Activated CD4-positive, CD25-positive, alpha-beta regulatory T cell (primary cell): ENCODE results near the gene CDA.
"Not testable (repeated sequence)": the region's sequence is repeated elsewhere in the genome, so short reads cannot be mapped to it uniquely, and the experiment has no call there.

Experiments
- DNase-seq, 4 experiments: peaks; one replicate each; lab custom pipeline; 2025; lab: John Stamatoyannopoulos, UW

The CDA gene

DNA sequence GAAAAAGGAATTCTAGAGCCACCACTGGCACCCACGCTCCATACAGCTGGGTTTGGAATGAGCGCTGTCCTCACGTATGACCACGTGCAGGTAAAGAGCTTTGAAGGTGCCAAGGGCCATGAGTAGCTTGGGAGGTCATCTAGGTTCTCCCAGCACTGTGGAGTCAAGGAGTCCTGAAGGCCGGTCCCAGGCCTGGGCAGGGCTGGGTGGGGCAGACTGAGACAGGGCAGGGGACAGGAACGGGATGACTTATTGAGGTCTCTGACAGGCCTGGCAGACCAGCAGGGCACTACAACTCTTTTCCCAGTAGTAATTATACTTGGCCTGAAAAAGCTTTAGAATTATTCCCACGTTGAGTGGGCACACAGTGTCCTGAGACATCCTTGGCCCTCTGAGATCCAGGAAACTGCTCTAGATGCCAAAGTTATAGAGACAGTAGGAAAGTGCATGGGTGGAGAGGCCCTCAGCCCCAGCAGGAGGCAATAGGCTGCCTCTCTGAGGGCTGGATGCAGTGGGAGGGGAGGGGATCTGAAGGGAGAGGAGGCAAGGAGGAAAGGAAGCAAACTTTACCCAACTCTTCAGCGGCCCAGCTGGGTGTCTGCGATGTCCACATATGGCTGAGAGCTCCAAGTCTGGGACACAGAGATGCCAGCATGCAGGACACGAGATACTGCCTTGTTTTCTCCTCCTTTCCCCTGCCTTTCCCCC is 1.8 kb upstream of the CDA start:
- no peak for DNase-seq

DNA sequence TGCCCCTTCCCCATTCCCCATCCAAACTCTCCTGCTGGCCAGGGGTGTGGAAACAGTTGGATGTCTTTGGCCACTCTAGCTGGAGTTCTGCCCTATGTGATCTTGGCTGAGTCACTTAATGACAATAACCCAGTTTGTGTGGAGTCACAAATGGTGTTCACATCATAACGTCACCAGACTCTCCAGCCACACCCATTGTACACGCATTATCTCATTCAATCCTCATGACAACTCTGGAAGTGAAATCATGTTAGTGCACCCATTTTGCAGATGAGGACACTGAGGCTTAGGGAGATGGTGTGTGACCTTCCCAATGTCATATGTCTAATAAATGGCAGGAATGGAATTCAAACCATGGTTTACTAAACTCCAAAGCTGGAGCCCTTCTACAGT is 1.2 kb upstream of the CDA start:
- DNase-seq: no peak

DNA sequence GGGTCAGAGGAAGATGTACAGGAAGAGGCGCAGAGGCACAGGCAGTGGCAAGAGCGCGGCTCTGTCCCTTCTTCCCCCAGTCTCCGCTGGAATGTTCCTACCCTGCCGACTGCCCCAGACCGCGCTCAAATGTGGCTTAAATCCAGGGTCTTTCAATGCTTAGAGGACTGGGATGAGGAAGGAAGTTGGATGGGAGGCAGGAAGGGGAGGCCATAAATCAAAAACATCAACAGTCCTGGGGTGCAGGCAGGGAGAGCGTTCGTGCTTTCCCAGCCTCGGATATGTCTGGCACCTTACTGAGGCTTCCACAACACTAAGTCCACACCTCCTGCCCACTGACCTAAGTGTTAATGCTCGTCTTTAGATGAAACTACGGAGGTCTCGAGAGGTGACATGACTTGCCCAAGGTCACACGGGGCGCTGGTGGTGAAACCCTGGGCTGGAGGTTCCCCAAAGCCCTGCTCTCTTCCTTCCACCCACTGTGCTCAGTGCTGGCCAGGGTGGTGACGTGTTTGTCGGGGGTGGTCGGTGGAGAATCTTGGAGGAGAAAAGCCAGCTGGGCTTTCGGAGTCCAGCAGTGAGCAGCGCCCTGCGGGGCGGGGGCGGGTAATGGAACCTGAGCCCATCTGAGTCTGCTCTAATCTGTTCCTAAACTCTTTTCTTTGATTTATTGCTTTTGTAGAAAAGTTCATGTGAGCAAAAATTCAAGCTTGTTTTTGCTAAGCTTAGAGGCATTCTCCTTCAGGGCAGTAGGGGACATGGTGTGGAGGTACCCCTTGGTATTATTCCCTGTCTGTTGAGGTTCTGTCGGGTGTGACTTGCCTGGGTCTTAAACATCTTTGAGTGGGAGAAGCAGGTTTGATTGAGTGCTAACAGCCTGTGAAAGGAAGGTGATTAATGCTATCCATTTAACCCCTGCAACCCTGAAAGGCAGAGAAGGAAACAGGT is 708 bp downstream of the CDA start:
- no peak for DNase-seq

DNA sequence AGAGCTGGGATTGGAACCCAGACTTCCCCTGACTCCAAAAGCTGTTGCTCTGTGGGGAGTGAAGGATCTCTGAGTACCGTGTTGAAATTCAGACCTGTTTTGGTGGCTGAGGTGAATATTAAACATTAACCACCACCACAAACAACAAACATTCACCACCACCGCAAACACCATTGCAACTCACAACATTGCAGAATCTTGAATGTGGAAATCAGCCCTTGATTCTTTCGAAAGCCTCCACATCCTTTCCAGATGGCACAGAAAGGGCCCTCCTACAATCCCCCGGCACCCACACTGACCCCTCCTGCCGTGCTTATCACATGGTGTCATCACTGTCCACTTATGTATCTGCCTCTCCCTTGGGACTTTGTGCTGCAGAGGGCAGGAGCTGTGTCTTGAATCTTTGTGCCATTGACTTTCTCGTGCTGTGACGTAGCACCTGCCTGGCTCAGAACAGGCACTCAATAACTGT is 1.4 kb downstream of the CDA start:
- no peak for DNase-seq

DNA sequence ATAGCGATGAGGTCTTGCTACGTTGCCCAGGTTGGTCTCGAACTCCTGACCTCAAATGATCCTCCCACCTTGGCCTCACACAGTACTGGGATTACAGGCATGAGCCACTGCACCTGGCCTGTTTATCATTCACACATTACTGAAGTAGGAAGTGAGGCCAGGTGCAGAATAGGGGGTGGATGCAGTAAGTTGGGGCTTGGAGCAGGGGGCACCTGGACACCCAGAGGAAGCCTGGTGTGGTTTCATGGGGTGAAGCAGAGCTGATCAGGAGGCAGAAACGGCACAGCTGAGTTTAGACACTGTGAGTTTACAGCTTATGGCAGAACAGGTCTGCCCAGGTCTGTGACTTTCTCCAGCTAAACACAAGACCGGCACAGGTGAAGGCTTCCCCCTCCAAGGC is 4.9 kb downstream of the CDA start:
- DNase-seq: no peak

DNA sequence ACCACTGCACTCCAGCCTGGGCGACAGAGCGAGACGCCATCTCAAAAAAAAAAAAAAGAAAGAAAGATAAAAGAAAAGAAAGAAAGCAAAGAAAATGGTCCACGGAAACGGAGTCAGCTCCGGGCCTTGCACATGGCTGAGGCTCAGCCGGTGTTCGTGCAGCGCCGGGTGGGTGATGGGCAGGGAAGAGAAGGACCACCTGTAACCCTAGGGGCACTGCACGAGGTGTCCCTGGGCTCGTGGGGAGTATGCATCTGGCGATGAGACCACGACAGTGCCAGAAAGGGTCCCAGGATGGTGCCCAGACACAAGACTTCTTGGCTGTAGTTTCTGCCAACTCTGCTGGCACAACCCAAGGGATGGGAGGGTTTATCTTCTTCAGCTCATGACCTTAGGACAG is 5.8 kb downstream of the CDA start:
- DNase-seq: no peak

DNA sequence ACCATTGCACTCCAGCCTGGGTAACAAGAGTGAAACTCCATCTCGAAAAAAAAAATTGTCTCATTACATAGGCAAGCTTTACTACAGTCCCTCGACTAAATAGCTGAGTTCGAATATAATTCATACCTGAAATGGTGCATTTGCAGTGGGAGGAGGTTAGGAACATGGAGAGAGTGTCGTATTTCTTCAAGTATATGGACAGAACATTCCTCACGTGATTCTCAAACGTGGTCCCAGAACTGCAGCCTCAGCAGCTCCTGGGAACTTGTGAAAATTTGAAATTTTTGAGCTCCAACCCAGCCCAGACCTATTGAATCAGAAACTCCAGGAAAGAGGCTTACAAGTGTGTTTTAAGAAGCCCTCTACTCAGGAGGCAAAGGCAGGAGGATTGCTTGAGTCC is 7.2 kb downstream of the CDA start:
- DNase-seq: no peak

DNA sequence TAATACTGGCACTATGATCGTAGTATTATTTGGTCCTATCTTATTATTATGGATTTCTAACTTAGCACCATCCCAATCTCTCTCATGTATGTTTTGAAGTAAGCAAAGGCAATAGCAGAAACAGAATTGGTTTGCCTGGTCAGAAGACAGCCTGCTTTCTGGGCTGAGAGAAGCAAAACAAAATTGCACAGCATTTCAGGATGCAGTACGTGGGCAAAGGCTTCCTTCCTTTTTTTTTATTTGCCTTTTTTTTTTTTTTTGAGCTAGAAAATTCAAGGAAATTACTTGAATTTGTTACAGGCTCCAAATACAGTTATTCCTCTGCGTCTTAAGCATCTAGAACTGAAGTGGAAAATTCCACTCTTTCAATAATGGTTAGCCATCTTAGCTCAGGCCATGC is 8.8 kb downstream of the CDA start:
- no peak for DNase-seq

DNA sequence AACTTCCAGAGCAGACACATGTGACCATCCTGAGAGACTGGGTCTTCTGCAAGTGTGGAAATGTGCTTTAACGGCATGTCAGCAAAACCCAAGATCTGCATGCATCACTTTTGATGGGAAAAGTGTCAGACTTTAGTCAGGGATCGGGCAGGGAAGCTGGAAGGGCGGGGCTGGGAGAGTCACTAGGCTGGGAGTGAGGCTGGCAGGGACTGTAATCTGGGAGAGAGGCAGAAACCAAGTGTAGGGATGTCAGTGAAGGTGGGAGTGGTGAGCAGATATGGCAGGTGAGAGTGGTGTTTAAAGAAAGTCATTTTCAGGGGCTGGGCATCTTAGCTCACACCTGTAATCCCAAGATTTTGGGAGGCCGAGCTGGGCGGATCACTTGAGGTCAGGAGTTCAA is 11.3 kb downstream of the CDA start:
- no peak for DNase-seq

DNA sequence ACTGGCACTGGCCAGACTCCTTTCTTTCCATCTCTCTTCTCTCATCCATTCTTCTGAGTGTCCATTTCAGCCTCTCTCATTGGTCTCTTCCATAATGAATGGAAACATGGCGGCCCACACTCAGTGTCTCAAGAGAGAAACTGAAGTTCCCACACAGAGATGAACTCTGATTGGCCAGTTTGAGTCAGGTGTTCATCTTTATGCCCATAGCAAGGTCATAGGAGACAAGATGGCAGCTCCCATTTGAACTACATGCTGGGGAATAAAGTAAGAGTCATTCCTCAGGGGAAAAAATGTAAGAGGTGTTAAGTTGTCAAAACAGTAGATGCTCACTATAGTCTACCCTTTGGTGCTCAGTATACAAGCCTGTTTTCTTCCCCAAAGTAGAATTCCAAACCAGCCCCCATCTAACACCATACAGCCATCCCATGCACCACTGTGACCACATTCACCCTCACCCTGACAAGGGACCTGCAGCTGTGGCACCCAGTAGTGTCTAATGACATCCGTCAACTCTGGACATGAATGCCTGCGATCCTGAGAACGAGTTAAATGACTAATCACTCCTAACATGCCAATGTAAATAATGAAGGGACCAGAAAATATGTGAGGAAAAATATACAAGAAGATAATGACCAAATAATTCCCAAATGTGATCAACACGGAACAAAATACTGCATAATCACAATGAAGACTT is 12.4 kb downstream of the CDA start:
- no peak for DNase-seq

DNA sequence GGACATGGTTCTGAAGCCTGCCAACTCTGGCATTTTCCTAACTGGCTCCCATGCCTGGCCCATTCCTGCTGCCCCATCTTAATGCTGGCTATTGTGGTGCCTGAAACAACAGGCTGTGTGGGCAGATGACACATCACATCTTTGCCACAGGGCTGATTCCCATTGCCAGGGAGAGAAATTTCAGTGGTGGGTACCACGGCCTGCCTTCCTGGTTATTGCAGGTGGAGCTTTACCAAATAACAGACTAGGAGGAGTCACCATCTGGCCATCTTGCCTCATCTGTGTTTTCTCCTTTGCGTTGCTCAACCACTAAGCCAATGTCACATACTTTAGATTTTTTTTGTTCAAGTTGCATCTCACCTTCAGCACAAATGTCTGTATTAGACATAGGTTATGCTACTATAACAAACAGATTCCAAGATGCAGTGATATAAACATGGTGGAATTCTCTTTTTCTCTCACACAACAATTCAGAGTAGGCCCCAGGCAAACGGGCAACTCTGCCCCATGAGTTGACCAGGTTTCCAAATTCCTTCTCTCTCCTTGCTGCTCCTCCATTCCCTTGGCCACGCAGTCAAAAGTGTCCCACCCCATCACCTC is 14.1 kb downstream of the CDA start:
- DNase-seq: no peak

DNA sequence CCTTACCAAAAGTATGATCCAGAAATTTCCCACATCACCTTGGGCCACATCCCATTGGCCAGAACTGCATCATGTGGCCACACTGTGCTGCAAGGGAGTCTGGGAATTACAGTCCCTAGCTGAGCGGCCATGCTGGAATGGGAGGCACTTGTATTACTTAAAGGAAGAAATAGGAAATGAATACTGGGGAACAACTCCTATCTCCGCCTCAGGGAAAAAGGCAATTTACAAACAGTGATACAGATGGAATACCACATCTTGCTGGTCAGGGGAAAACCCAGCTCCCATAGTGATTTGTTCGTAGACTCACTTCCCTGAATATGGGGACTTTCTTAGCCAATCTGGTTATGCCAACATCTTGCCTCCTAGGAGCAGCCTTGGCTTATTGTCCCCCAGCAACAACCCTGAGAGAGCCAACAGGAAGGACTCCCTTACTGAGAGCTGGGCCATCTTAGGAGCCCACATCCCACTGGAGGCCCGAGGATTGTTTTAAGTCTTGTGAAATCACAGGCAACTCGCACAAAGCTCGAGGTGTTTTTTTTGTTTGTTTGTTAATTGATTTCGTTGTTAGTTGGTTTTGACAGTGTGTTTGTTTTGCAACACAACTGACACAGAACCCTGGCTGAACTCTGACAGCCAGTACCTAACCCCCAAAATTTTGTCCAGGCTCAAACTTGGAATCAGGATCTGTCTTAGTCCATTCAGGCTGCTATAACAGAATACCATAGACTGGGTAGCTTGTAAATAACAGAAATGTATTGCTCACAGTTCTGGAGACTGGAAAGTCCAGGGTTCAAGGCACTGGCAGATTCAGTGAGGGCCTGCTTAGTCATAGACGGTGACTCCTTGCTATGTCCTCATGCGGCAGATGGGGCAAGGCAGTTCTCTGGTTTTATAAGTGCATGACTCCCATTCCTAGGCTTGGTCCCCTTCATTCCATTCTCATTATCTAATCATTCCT is 14.9 kb downstream of the CDA start:
- DNase-seq: no peak

DNA sequence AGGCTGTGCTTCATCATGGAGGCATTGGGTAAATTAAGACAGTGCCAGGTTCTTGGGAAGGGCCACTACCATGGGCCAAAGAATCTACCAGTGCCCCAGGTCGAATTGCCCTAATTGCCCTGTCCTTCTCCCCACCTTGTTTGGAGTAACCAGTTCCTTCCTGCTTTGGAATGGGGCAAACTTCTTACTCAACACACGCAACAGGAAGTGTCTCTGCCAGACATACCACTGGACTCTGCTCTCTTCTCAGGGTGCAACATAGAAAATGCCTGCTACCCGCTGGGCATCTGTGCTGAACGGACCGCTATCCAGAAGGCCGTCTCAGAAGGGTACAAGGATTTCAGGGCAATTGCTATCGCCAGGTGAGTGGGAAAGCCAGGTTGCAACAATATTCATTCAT is 15.8 kb downstream of the CDA start:
- no peak for DNase-seq

DNA sequence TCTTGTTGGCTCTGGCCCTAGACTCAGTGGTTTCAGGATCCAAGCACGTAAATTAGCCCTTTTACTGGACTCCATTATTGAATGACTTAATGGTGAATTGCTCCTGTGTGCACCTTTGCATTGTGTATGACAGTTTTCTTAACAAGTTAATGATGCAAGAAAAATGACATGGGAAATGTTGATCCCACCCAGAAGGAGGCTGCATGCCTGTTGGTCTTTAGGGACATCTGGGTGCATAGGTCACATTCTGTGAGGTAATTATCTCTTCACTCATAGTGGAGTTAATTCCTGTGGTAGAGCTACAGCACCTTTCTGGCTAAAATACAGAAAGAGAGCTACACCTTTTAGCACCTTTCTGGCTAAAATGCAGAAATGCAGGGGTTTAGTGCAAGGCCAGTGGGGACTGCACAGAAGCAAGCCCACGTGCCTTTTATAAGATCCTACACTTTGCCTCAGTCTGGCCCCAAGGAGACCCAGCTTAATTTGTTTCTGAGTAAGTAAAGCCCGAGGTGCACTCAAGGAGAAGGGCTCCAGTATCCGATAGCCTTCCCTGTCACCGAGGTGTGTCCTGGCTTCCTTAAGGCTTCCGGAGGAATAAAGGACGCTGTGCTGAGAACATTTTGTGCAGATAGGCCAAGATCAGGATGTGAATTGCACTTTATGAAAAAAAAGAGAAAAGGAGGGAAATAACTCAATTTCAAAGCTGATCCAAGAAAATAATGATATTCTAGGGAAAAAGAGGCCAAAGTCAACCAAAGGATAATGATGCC is 18.1 kb downstream of the CDA start:
- DNase-seq: not testable (repeated sequence)

DNA sequence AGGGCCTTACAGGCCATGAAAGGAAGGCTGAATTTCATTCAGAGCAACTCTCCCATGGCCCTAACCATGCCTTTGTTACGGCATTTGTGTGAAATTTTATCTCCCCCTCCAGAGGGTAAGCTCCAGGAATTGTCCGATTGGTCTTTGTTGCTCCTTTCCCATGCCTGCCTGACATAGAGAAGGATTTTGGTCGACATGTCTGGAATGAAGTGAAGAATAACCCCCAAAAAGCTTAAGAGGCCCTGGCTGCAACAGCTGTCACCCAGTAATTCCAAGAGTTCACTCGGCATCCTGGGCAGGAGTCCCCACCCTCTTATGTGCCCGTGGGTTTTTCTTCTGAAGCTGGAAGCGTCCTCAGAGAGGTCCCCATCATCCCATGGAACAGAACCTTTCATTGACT is 20.6 kb downstream of the CDA start:
- DNase-seq: no peak

DNA sequence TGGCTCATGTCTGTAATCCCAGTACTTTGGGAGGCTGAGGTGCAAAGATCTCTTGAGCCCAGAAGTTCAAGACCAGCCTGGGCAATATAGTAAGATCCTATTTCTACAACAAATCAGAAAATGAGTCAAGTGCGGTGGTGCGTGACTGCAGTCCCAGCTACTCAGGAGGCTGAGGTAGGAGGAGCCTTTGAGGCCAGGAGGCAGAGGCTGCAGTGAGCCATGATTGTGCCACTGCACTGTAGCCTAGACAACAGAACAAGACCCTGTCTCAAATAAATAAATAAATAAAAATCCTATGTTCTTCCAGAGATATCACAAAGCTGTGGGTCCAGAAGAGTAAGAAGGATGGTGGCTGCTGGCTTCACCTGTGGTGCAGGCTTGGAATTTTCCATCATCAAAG is 22.1 kb downstream of the CDA start:
- DNase-seq: no peak

DNA sequence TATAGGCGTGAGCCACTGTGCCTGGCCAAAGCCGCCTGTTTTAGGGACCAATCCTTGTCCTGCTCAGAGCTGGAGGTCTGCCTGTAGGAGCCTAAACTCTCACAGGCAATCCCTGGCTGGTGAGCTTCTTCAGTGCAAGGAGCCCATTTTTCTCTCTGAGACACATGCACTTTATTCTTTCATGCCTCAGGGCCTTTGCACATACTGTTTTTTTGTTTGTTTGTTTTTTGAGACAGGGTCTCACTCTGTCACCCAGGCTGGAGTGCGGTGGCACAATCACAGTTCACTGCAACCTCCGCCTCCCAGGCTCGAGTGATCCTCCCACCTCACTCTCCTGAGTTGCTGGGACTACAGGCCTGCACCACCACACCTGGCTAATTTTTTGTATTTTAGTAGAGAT is 22.8 kb downstream of the CDA start:
- DNase-seq: no peak

DNA sequence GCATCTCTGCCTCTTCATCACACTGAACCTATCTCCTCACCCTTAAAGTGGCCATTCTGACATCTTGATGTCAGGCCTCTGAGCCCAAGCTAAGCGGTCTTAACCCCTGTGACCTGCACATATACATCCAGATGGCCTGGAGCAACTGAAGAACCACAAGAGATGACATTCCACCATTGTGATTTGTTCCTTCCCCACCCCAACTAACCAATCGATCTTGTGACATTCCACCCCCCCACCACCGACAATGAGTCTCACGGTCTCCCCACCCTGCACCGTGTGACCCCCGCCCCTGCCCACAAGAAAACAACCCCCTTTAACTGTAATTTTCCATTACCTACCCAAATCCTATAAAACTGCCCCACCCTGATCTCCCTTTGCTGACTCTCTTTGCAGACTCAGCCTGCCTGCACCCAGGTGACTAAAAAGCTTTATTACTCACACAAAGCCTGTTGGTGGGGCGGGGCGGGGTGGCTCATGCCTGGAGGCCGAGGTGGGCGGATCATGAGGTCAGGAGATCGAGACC is 23.4 kb downstream of the CDA start:
- no peak for DNase-seq

DNA sequence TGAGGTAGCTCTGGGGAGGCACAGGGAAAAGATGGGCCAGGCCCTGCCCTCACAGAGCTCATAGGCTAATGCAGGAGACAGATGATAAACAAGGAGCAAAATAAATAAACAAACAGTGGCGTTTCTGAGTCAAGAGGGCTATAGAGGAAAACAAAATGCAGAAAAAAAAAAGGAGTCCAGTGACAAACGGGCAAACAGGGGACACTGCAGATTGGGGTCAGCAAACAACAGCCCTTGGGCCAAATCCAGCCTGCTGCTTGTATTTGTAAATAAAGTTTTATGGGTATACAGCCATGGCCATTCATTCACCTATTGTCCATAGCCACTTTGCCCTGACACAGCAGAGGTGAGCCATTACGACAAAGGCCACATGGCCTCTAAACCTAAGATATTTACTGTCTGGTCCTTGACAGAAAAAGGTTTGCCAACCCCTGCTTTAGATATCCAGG is 25.3 kb downstream of the CDA start:
- no peak for DNase-seq
